Body of pancreas (tissue), 4 donors: ENCODE results near the gene BPIFB4.

Experiments used
- POLR2A ChIP-seq, 3 donors: fragments of 450-650 bp; IDR thresholded peaks; one replicate each; pipeline ENCODE4 v1.6.1; 2016; ENCODE audit warnings: antibody characterized with exemption in 3 of 3, mild to moderate bottlenecking in 2 of 3
- TF ChIP-seq, protein P1 (sequence below), 7 experiments: fragments of 450-650 bp in 4 of 7; fragments of 200-600 bp in 3 of 7; sonication (generic) in 3 of 7; IDR thresholded peaks; one replicate each; pipeline ENCODE4 v1.5.1; 2016 to 2019; ENCODE audit warnings: antibody characterized with exemption in 7 of 7

DNA sequence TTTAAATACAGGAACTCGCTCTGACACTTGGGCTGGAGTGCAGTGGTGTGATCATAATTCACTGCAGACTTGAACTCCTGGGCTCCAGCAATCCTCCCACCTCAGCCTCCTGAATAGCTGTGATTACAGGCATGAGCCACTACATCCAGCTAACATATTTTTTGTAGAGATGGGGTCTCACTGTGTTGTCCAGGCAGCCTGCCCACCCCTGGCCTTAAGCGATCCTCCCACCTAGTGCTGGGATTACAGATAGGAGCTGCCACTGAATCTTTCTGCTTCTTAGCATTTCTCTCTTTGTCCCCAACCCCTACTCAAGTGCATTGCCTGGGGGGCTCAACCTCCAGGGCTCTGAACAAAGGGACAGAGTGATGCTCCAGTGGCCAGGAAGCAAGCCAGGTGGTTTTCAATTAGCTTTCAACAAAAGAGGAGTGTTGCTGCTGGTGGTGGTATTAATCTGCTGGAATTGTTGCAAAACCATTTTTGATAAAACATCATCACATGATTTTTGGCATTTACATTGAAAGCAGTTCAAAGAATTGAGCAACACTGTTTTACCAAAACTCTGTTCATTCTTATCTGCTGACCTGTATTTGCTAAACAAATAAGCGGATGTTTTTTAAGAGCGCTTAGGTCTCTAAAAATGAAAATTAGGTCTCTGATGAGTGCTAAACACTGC lies 48.1 kb downstream of the BPIFB4 start:
- no peak for TF ChIP-seq POLR2A (IDR thresholded peaks at IDR 0.05)
- TF ChIP-seq, protein P1, sequence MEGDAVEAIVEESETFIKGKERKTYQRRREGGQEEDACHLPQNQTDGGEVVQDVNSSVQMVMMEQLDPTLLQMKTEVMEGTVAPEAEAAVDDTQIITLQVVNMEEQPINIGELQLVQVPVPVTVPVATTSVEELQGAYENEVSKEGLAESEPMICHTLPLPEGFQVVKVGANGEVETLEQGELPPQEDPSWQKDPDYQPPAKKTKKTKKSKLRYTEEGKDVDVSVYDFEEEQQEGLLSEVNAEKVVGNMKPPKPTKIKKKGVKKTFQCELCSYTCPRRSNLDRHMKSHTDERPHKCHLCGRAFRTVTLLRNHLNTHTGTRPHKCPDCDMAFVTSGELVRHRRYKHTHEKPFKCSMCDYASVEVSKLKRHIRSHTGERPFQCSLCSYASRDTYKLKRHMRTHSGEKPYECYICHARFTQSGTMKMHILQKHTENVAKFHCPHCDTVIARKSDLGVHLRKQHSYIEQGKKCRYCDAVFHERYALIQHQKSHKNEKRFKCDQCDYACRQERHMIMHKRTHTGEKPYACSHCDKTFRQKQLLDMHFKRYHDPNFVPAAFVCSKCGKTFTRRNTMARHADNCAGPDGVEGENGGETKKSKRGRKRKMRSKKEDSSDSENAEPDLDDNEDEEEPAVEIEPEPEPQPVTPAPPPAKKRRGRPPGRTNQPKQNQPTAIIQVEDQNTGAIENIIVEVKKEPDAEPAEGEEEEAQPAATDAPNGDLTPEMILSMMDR (IDR thresholded peaks at IDR 0.05), result no peak
